Gastrocnemius medialis (tissue), 4 donors: ENCODE results near the gene PKLR.

Experiments
- POLR2A ChIP-seq, 2 donors: fragments of 450-650 bp; IDR thresholded peaks; one replicate each; pipeline ENCODE4 v1.6.1; 2017; ENCODE audit warnings: antibody characterized with exemption in 2 of 2, mild to moderate bottlenecking in 2 of 2, moderate library complexity in 2 of 2
- TF ChIP-seq, protein P1 (sequence below), 5 experiments: fragments of 450-650 bp in 3 of 5; fragments of 200-600 bp in 2 of 5; sonication (generic) in 2 of 5; IDR thresholded peaks in 4 of 5; conservative IDR thresholded peaks in 1 of 5; 1 replicate in 4 of 5; 2 replicates in 1 of 5; pipeline ENCODE4 v1.5.1; 2016 to 2019; ENCODE audit warnings: antibody characterized with exemption in 5 of 5, mild to moderate bottlenecking in 3 of 5, moderate library complexity in 3 of 5

- TF ChIP-seq, protein P1, sequence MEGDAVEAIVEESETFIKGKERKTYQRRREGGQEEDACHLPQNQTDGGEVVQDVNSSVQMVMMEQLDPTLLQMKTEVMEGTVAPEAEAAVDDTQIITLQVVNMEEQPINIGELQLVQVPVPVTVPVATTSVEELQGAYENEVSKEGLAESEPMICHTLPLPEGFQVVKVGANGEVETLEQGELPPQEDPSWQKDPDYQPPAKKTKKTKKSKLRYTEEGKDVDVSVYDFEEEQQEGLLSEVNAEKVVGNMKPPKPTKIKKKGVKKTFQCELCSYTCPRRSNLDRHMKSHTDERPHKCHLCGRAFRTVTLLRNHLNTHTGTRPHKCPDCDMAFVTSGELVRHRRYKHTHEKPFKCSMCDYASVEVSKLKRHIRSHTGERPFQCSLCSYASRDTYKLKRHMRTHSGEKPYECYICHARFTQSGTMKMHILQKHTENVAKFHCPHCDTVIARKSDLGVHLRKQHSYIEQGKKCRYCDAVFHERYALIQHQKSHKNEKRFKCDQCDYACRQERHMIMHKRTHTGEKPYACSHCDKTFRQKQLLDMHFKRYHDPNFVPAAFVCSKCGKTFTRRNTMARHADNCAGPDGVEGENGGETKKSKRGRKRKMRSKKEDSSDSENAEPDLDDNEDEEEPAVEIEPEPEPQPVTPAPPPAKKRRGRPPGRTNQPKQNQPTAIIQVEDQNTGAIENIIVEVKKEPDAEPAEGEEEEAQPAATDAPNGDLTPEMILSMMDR (IDR thresholded peaks at IDR 0.05 in 4 of 5, conservative IDR thresholded peaks at IDR 0.05 in 1 of 5), result no peak
- TF ChIP-seq POLR2A (IDR thresholded peaks at IDR 0.05), result no peak
These were observed 25.4 kb upstream of the PKLR start for GRCh38 chr1:155326631-155327037.
